ENCODE measurements around the gene NR2C2AP.
"Not testable (repeated sequence)": the region's sequence is repeated elsewhere in the genome, so short reads cannot be mapped to it uniquely, and the experiment has no call there.

Gene NR2C2AP

GRCh38 chr19:19223060-19223459 is 19.8 kb upstream of the NR2C2AP start:
- no peak for TF ChIP-seq CTCF (IDR thresholded peaks at IDR 0.05; ENCODE audit: insufficient read depth, low read length, poor library complexity, severe bottlenecking)
- H3K27me3 ChIP-seq (replicated peaks; ENCODE audit: control insufficient read depth, insufficient read depth, low read length) = no peaks in the 10 kb centered on the region; the same call in 1 of the 2 replicates
- H3K36me3 ChIP-seq (ENCODE audit: control insufficient read depth, insufficient read depth, low read length) = no peaks in the 10 kb centered on the region
- no peak for DNase-seq (ENCODE audit: extremely low read depth, insufficient read length)
- H3K4me3 ChIP-seq (replicated peaks; ENCODE audit: low read depth, low read length) = no peak overlapping the region

DNA sequence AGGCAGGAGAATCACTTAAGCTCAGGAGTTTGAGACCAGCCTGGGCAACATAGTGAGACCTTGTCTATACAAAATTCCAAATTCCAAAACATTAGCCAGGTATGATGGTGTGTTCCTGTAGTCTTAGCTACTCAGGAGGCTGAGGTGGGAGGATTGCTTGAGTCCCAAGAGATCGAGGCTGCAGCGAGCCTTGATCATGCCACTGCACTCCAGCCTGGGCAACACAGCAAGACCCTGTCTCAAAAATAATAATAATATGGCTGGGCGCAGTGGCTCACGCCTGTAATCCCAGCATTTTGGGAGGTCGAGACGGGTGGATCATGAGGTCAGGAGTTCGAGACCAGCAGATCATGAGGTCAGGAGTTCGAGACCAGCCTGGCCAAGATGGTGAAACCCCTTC is 17.8 kb upstream of the NR2C2AP start:
- H3K4me3 ChIP-seq (replicated peaks; ENCODE audit: low read depth, low read length); DNase-seq (ENCODE audit: extremely low read depth, insufficient read length); H3K36me3 ChIP-seq (ENCODE audit: control insufficient read depth, insufficient read depth, low read length); H3K27me3 ChIP-seq (replicated peaks; ENCODE audit: control insufficient read depth, insufficient read depth, low read length): not testable (repeated sequence)

GRCh38 chr19:19218911-19219310 is 15.7 kb upstream of the NR2C2AP start:
- DNase-seq (ENCODE audit: extremely low read depth, insufficient read length) = no peak
- no peak overlapping the region for H3K4me3 ChIP-seq (replicated peaks; ENCODE audit: low read depth, low read length)
- no peak for TF ChIP-seq CTCF (IDR thresholded peaks at IDR 0.05; ENCODE audit: insufficient read depth, low read length, poor library complexity, severe bottlenecking)
- H3K27me3 ChIP-seq (replicated peaks; ENCODE audit: control insufficient read depth, insufficient read depth, low read length) = no peaks in the 10 kb centered on the region
- H3K36me3 ChIP-seq (ENCODE audit: control insufficient read depth, insufficient read depth, low read length) = no peaks in the 10 kb centered on the region

- Histone ChIP-seq H3K4me3 (replicated peaks; ENCODE audit: low read depth, low read length) (no peak overlapping the region), H3K36me3 (ENCODE audit: control insufficient read depth, insufficient read depth, low read length) (no peaks in the 10 kb centered on the region), H3K27me3 (replicated peaks; ENCODE audit: control insufficient read depth, insufficient read depth, low read length) (no peaks in the 10 kb centered on the region; the same call in 1 of the 2 replicates)
- no peak for DNase-seq (ENCODE audit: extremely low read depth, insufficient read length)
- TF ChIP-seq CTCF (IDR thresholded peaks at IDR 0.05; ENCODE audit: insufficient read depth, low read length, poor library complexity, severe bottlenecking) = peak; percentile 28
These were observed 13.9 kb upstream of the NR2C2AP start for GRCh38 chr19:19217099-19217498.

DNA sequence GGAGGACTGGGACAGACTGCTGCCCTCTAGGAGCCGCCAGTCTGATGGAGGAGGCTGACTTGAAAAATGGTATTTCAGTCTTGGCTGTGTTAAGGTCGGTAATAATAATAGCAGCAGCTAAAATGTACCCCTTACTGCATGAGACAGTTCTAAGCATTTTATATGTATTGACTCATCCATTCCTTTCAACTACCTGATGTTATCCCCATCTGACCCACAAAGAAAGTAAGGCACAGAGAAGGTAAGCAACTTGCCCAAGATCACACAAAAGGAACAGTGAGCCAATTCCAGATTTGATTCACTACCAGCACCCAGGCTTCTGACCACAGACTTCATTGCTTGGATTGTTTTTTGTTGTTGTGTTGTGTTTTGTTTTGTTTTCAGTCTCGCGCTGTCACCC is 12.6 kb upstream of the NR2C2AP start:
- Histone ChIP-seq H3K36me3 (ENCODE audit: control insufficient read depth, insufficient read depth, low read length) (no peaks in the 10 kb centered on the region), H3K4me3 (replicated peaks; ENCODE audit: low read depth, low read length) (no peak overlapping the region), H3K27me3 (replicated peaks; ENCODE audit: control insufficient read depth, insufficient read depth, low read length) (no peaks in the 10 kb centered on the region; the same call in 1 of the 2 replicates)
- DNase-seq (ENCODE audit: extremely low read depth, insufficient read length) = no peak
- TF ChIP-seq CTCF (IDR thresholded peaks at IDR 0.05; ENCODE audit: insufficient read depth, low read length, poor library complexity, severe bottlenecking) = no peak

- Histone ChIP-seq H3K4me3 (replicated peaks; ENCODE audit: low read depth, low read length) (no peak overlapping the region), H3K36me3 (ENCODE audit: control insufficient read depth, insufficient read depth, low read length) (no peaks in the 10 kb centered on the region), H3K27me3 (replicated peaks; ENCODE audit: control insufficient read depth, insufficient read depth, low read length) (no peaks in the 10 kb centered on the region; the same call in 1 of the 2 replicates)
- TF ChIP-seq CTCF (IDR thresholded peaks at IDR 0.05; ENCODE audit: insufficient read depth, low read length, poor library complexity, severe bottlenecking) = no peak
- DNase-seq (ENCODE audit: extremely low read depth, insufficient read length) = no peak
These were observed 11.7 kb upstream of the NR2C2AP start for GRCh38 chr19:19214892-19215291.
